Measurements from ENCODE around the gene CACNG1. TPM values are rescaled to one million over a fixed set of nuclear protein-coding genes. Genes with fewer than 3 reads are reported as not detected.

CACNG1 gene
- total RNA-seq, 1 experiment from 2014 or later: not detected

GRCh38 chr17:67011527-67012175 is 32.7 kb upstream of the CACNG1 start:
- intact Hi-C loops (cut with micrococcal nuclease; ENCODE audit: unreplicated experiment): no loop called here
- Mint-ChIP-seq H3K4me1 (ENCODE audit: low read depth, unreplicated experiment) (no peaks in the 10 kb centered on the region), H3K4me3 (ENCODE audit: low read depth, unreplicated experiment) (no peak overlapping the region), H3K27ac (ENCODE audit: unreplicated experiment) (no peak overlapping the region), H3K27me3 (ENCODE audit: unreplicated experiment) (peaks cover 43% of the 10 kb centered on the region), H3K9me3 (ENCODE audit: low read depth, unreplicated experiment) (no peaks in the 10 kb centered on the region), H3K36me3 (ENCODE audit: insufficient read depth, unreplicated experiment) (no peaks in the 10 kb centered on the region)
- TF ChIP-seq, protein P1, sequence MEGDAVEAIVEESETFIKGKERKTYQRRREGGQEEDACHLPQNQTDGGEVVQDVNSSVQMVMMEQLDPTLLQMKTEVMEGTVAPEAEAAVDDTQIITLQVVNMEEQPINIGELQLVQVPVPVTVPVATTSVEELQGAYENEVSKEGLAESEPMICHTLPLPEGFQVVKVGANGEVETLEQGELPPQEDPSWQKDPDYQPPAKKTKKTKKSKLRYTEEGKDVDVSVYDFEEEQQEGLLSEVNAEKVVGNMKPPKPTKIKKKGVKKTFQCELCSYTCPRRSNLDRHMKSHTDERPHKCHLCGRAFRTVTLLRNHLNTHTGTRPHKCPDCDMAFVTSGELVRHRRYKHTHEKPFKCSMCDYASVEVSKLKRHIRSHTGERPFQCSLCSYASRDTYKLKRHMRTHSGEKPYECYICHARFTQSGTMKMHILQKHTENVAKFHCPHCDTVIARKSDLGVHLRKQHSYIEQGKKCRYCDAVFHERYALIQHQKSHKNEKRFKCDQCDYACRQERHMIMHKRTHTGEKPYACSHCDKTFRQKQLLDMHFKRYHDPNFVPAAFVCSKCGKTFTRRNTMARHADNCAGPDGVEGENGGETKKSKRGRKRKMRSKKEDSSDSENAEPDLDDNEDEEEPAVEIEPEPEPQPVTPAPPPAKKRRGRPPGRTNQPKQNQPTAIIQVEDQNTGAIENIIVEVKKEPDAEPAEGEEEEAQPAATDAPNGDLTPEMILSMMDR (IDR thresholded peaks at IDR 0.05; ENCODE audit: unreplicated experiment): no peak
- CTCF ChIA-PET: no interaction called here
- DNase-seq: no peak
- no TSS peak for BruUV-seq (replicated peaks)

GRCh38 chr17:67013891-67014290 is 30.5 kb upstream of the CACNG1 start:
- CTCF ChIA-PET: no interaction called here
- H3K27me3 Mint-ChIP-seq (ENCODE audit: unreplicated experiment): peaks cover 36% of the 10 kb centered on the region
- no peak overlapping the region for H3K27ac Mint-ChIP-seq (ENCODE audit: unreplicated experiment)
- H3K9me3 Mint-ChIP-seq (ENCODE audit: low read depth, unreplicated experiment): no peaks in the 10 kb centered on the region
- BruUV-seq (replicated peaks): no TSS peak
- intact Hi-C loops (cut with micrococcal nuclease; ENCODE audit: unreplicated experiment): no loop called here
- no peak for DNase-seq
- no peaks in the 10 kb centered on the region for H3K36me3 Mint-ChIP-seq (ENCODE audit: insufficient read depth, unreplicated experiment)
- H3K4me1 Mint-ChIP-seq (ENCODE audit: low read depth, unreplicated experiment): no peaks in the 10 kb centered on the region
- TF ChIP-seq, protein P1 (IDR thresholded peaks at IDR 0.05; ENCODE audit: unreplicated experiment): no peak
- H3K4me3 Mint-ChIP-seq (ENCODE audit: low read depth, unreplicated experiment): no peak overlapping the region

GRCh38 chr17:67015001-67015400 is 29.4 kb upstream of the CACNG1 start:
- Mint-ChIP-seq H3K27ac (ENCODE audit: unreplicated experiment) (no peak overlapping the region), H3K4me3 (ENCODE audit: low read depth, unreplicated experiment) (no peak overlapping the region), H3K36me3 (ENCODE audit: insufficient read depth, unreplicated experiment) (no peaks in the 10 kb centered on the region), H3K9me3 (ENCODE audit: low read depth, unreplicated experiment) (no peaks in the 10 kb centered on the region), H3K4me1 (ENCODE audit: low read depth, unreplicated experiment) (no peaks in the 10 kb centered on the region), H3K27me3 (ENCODE audit: unreplicated experiment) (peaks cover 28% of the 10 kb centered on the region)
- no TSS peak for BruUV-seq (replicated peaks)
- CTCF ChIA-PET: no interaction called here
- TF ChIP-seq, protein P1 (IDR thresholded peaks at IDR 0.05; ENCODE audit: unreplicated experiment): no peak
- no peak for DNase-seq
- intact Hi-C loops (cut with micrococcal nuclease; ENCODE audit: unreplicated experiment): no loop called here

- CTCF ChIA-PET: interaction anchor here (1.4 kb wide), 1 partner anchor 10 kb away, joined by 4 read pairs; no protein-coding TSS in a partner anchor
- BruUV-seq (replicated peaks): no TSS peak
- H3K9me3 Mint-ChIP-seq (ENCODE audit: low read depth, unreplicated experiment): no peaks in the 10 kb centered on the region
Measured at GRCh38 chr17:67016039-67016762, 28.2 kb upstream of the CACNG1 start.

More at GRCh38 chr17:67016039-67016762, 28.2 kb upstream of the CACNG1 start:
- DNase-seq: no peak
- Mint-ChIP-seq H3K27ac (ENCODE audit: unreplicated experiment) (no peak overlapping the region), H3K4me3 (ENCODE audit: low read depth, unreplicated experiment) (no peak overlapping the region), H3K4me1 (ENCODE audit: low read depth, unreplicated experiment) (no peaks in the 10 kb centered on the region), H3K27me3 (ENCODE audit: unreplicated experiment) (peaks cover 16% of the 10 kb centered on the region), H3K36me3 (ENCODE audit: insufficient read depth, unreplicated experiment) (no peaks in the 10 kb centered on the region)
- TF ChIP-seq, protein P1 (IDR thresholded peaks at IDR 0.05; ENCODE audit: unreplicated experiment): no peak
- intact Hi-C loops (cut with micrococcal nuclease; ENCODE audit: unreplicated experiment): no loop called here
